Vagina (tissue), 2 donors: ENCODE results near the gene TLE2. TPM values are rescaled to one million over a fixed set of nuclear protein-coding genes. Genes with fewer than 3 reads are reported as not detected.
A peak's percentile ranks its signal among the peaks of the same experiment; 100 is the strongest.

Experiments used
- DNase-seq, 2 donors: peaks; one replicate each; pipeline ENCODE4 v3.0.0-alpha.2; 2017; ENCODE audit errors: extremely low spot score in 2 of 2
- H3K27ac ChIP-seq: fragments of 200-600 bp; sonication (generic); one replicate; pipeline ENCODE4 v1.5.1; 2019
- H3K27me3 ChIP-seq: fragments of 200-600 bp; sonication (generic); one replicate; pipeline ENCODE4 v1.5.1; 2019
- H3K36me3 ChIP-seq, 2 donors: fragments of 200-600 bp; sonication (generic); one replicate each; pipeline ENCODE4 v1.5.1; 2017 to 2019
- H3K4me1 ChIP-seq: fragments of 200-600 bp; sonication (generic); one replicate; pipeline ENCODE4 v1.5.1; 2019
- H3K4me3 ChIP-seq, 2 donors: fragments of 200-600 bp; sonication (generic); 1 replicate in 1 of 2; 2 replicates in 1 of 2; pipeline ENCODE4 v1.5.1; 2016 to 2019
- H3K9me3 ChIP-seq: fragments of 200-600 bp; sonication (generic); one replicate; pipeline ENCODE4 v1.5.1; 2019
- POLR2A ChIP-seq, 2 donors: fragments of 450-650 bp; IDR thresholded peaks; one replicate each; pipeline ENCODE4 v1.6.1; 2017; ENCODE audit warnings: antibody characterized with exemption in 2 of 2, mild to moderate bottlenecking in 2 of 2, moderate library complexity in 2 of 2
- POLR2AphosphoS5 ChIP-seq, 2 donors: sonication (generic); formaldehyde crosslinking; IDR thresholded peaks; one replicate each; pipeline ENCODE4 v1.9.0; 2017; ENCODE audit warnings: antibody characterized with exemption in 2 of 2, mild to moderate bottlenecking in 2 of 2, low read depth in 1 of 2; ENCODE audit not compliant: insufficient read depth in 1 of 2
- intact Hi-C: fragments of 100-400 bp; cut with DNase I; formaldehyde crosslinking; loops from one replicate; pipeline ENCODE4 v1.15.1; 2023
- total RNA-seq: library from RNA; depleted of rRNA; stranded (reverse); fragments of >200 nt; gene quantifications from one replicate; pipeline ENCODE4 v1.2.3, GENCODE V29; 2016
- TF ChIP-seq, protein P1 (sequence below), 3 experiments: fragments of 450-650 bp in 2 of 3; fragments of 200-600 bp in 1 of 3; sonication (generic) in 1 of 3; IDR thresholded peaks; one replicate each; pipeline ENCODE4 v1.5.1; 2017 to 2019; ENCODE audit warnings: antibody characterized with exemption in 3 of 3, mild to moderate bottlenecking in 2 of 3, moderate library complexity in 2 of 3

TLE2 gene
- total RNA-seq, 1 donor from 2014 or later, result 28.2 TPM

DNA sequence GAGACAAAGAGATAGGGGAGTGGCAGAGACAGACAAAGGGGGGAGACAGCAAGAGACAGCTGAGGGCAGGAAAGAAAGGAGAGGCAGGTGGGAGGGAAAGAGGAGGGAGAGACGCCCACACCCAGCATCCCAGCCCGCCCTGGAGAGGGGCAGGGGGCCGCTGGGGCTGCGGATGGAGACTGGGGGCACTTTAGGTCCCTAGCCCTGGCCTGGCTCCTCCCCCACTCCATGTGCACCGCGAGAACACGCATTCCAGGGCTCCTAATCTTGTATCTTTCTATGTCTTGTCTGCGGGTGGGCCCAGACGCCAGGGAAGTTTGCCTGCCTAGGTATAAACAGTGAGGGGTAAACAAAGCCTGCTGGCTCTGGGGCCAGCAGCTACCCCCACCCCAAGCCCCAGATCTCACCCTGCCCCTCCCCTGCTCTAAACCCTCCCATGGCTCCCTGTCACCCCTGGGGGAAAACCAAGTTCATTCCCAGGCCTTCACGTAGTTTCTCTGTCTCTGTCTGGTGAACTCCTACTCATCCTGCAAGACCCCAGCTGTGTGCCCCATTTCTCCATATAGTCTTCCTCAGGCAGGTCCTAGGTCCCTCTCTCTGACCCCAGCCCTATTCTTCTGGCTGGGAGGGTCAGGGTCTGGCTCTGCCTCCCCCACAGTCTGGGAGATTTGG is 27.5 kb upstream of the TLE2 start:
- DNase-seq, result no peak
- Histone ChIP-seq H3K36me3 (peaks cover 0 to 56% of the 10 kb centered on the region in 2 donors), H3K4me3 (peak overlapping the region in 1 of 2 donors; percentile 19), H3K27ac (peak overlapping the region; percentile 76), H3K4me1 (peaks cover 80% of the 10 kb centered on the region), H3K9me3 (no peaks in the 10 kb centered on the region), H3K27me3 (no peaks in the 10 kb centered on the region)
- TF ChIP-seq, protein P1, sequence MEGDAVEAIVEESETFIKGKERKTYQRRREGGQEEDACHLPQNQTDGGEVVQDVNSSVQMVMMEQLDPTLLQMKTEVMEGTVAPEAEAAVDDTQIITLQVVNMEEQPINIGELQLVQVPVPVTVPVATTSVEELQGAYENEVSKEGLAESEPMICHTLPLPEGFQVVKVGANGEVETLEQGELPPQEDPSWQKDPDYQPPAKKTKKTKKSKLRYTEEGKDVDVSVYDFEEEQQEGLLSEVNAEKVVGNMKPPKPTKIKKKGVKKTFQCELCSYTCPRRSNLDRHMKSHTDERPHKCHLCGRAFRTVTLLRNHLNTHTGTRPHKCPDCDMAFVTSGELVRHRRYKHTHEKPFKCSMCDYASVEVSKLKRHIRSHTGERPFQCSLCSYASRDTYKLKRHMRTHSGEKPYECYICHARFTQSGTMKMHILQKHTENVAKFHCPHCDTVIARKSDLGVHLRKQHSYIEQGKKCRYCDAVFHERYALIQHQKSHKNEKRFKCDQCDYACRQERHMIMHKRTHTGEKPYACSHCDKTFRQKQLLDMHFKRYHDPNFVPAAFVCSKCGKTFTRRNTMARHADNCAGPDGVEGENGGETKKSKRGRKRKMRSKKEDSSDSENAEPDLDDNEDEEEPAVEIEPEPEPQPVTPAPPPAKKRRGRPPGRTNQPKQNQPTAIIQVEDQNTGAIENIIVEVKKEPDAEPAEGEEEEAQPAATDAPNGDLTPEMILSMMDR (IDR thresholded peaks at IDR 0.05), result no peak
- TF ChIP-seq POLR2AphosphoS5 (IDR thresholded peaks at IDR 0.05; ENCODE audit: insufficient read depth in 1 of 2, low read depth in 1 of 2) (no peak), POLR2A (IDR thresholded peaks at IDR 0.05) (no peak)
- intact Hi-C loops, result no loop called here

DNA sequence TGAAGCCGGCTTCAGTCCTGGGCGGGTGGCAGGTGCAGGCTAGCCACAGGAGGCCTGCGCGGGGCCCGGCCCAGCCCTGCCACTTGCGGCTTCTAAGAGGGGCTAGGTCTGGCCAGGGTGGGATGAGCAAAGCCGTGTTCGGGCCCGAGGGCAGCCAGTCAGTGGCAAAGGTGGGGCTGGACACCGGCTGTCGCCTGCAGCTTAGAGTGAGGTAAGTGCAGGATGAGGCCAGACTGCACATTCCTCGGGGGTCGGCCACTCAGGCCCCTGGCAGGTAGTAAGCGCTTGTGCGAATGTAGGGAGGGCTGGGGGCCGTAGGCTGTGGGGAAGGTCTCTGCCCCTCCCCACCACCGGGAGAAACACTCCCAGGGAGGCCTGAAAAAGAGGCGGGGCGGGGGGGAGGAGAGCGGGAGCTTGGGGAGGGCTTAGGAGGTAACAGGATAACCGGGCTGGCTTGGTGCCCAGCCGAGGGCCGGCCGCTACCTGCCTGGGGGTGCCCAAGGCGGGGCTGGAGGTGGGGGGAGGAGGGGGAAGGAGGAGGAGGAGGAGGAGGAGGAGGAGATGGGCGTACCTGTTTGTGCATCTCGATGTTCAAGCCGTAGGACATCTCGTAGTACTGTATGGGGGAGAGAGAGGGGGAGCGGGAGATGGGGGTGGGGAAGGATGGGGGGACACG is 26.8 kb upstream of the TLE2 start:
- peaks cover 0 to 56% of the 10 kb centered on the region in 2 donors for H3K36me3 ChIP-seq
- intact Hi-C loops, result no loop called here
- TF ChIP-seq POLR2AphosphoS5 (IDR thresholded peaks at IDR 0.05; ENCODE audit: insufficient read depth in 1 of 2, low read depth in 1 of 2), result no peak
- TF ChIP-seq, protein P1 (IDR thresholded peaks at IDR 0.05), result no peak
- TF ChIP-seq POLR2A (IDR thresholded peaks at IDR 0.05), result no peak

DNA sequence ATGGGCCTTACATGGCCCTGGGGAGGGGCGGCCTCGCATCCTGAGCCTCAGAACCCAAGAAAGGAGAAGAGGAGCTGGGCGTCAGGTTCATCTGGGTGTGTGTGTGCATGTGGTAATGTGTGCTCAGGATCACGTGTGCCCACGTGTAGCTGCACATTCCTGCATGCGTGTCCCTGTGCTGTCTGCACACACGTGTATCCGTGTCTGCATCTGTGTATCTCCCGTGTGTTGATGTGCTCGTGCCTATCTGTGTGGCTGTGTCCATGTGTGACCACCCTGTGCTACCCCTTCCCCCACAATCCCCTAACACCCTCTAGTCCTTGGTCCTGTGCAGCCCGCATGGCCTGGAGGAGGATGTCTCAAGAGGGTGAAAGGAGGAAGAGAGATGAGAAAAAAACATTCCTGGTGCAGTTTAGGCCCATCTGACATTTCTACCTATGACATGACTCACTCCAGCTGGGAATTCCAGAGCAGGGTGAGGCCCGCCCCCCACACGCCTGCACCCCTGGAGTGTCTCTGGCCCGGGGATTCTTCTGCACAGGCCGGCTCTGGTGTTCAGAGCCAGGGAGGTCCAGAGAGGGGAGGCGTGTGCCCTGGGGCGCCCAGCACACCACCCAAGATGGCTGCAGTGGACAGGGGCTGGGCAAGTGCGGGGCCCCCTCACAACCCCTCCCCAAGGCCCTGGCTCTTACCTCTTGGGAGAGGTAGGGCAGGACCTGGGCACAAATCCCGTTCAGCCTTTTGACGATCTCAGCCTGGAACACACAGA is 26.1 kb upstream of the TLE2 start:
- TF ChIP-seq, protein P1 (IDR thresholded peaks at IDR 0.05), result no peak
- DNase-seq, result no peak
- Histone ChIP-seq H3K27me3 (no peaks in the 10 kb centered on the region), H3K27ac (peak overlapping the region; percentile 26), H3K36me3 (peaks cover 0 to 55% of the 10 kb centered on the region in 2 donors), H3K9me3 (no peaks in the 10 kb centered on the region), H3K4me3 (no peak overlapping the region), H3K4me1 (peaks cover 78% of the 10 kb centered on the region)
- intact Hi-C loops, result no loop called here

More for the DNA sequence above, 26.8 kb upstream of the TLE2 start:
- H3K27ac ChIP-seq, result peak overlapping the region; percentile 76
- H3K4me1 ChIP-seq, result peaks cover 82% of the 10 kb centered on the region
- DNase-seq, result no peak
- no peaks in the 10 kb centered on the region for H3K27me3 ChIP-seq
- H3K4me3 ChIP-seq, result no peak overlapping the region
- no peaks in the 10 kb centered on the region for H3K9me3 ChIP-seq

DNA sequence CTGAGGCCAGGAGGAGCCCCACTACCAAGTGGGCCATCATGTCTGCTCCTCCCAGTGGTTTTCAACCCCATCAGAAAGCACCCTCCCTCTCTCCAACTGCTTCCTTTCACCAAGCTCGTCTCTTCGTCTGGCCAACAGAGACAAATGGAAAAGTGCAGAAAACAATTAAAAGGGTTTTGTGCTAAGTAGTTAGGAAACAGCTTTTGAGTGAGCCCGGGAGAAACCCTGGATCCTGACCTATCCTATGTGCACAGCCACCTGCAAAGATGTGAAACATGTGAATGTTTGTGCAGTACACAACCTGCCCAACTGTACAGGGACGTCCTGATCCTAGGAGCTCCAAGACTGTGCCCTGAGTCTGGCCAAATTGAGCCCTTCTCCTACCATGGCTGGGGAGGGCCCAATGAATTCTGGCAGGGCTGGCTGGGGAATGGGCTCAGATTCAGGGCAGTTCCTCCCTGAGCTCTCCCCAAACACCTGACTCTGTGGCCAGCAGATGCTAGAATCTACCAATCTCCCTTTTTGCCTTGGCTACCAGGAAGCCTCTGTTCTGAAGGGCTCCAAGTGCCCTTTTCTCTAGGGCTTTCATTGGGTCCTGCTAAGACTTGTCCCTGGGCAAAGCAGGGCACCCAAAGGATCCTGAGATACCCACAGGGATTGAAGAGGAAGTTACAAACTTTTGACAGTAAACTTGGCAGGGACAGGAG is 25.3 kb upstream of the TLE2 start:
- intact Hi-C loops, result no loop called here
- no peaks in the 10 kb centered on the region for H3K9me3 ChIP-seq
- TF ChIP-seq, protein P1 (IDR thresholded peaks at IDR 0.05), result no peak
- TF ChIP-seq POLR2A (IDR thresholded peaks at IDR 0.05) (no peak), POLR2AphosphoS5 (IDR thresholded peaks at IDR 0.05; ENCODE audit: insufficient read depth in 1 of 2, low read depth in 1 of 2) (no peak)
- peaks cover 0 to 48% of the 10 kb centered on the region in 2 donors for H3K36me3 ChIP-seq
- no peak overlapping the region for H3K4me3 ChIP-seq
- DNase-seq, result no peak
- no peaks in the 10 kb centered on the region for H3K27me3 ChIP-seq
- H3K4me1 ChIP-seq, result peaks cover 71% of the 10 kb centered on the region
- H3K27ac ChIP-seq, result no peak overlapping the region
